Measurements from ENCODE around the gene SORBS1.

SORBS1 gene

GRCh38 chr10:95461611-95462010, 99.6 kb downstream of the SORBS1 start:
- Mint-ChIP-seq H3K27ac (no peak overlapping the region), H3K9me3 (no peaks in the 10 kb centered on the region), H3K4me1 (no peaks in the 10 kb centered on the region), H3K4me3 (no peak overlapping the region), H3K36me3 (no peaks in the 10 kb centered on the region), H3K27me3 (peaks cover 23% of the 10 kb centered on the region)
- no peak for ATAC-seq

- Mint-ChIP-seq H3K4me3 (no peak overlapping the region), H3K9me3 (no peaks in the 10 kb centered on the region), H3K4me1 (no peaks in the 10 kb centered on the region), H3K27ac (no peak overlapping the region), H3K36me3 (no peaks in the 10 kb centered on the region), H3K27me3 (peaks cover 39% of the 10 kb centered on the region)
- no peak for ATAC-seq
These were observed 101.6 kb downstream of the SORBS1 start for GRCh38 chr10:95459446-95460045.

DNA sequence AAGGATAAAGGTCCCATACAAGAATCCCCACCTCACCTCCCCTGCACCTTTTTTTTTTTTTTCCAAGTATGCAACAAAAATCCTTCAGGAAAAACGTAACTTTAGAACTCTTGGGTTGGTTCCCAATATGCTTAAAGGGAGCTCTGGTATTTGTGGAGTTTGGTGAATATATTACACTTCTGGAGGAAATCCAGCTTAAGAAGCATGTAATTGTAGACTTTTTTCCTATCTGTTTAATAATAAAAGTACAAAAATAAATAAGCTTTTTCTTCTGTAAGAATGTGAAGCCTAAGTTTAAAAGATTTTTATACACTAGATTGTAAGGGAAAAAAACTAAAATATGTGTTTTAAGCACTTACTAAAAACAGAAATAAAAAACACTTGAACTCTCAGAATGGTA, 102.3 kb downstream of the SORBS1 start:
- H3K9me3 Mint-ChIP-seq, result no peaks in the 10 kb centered on the region
- no peaks in the 10 kb centered on the region for H3K4me1 Mint-ChIP-seq
- H3K4me3 Mint-ChIP-seq, result no peak overlapping the region
- H3K27me3 Mint-ChIP-seq, result peaks cover 39% of the 10 kb centered on the region
- H3K36me3 Mint-ChIP-seq, result no peaks in the 10 kb centered on the region
- H3K27ac Mint-ChIP-seq, result no peak overlapping the region
- no peak for ATAC-seq

- H3K27ac Mint-ChIP-seq, result no peak overlapping the region
- no peaks in the 10 kb centered on the region for H3K9me3 Mint-ChIP-seq
- H3K27me3 Mint-ChIP-seq, result peaks cover 36% of the 10 kb centered on the region
- no peak for ATAC-seq
- no peak overlapping the region for H3K4me3 Mint-ChIP-seq
- H3K4me1 Mint-ChIP-seq, result no peaks in the 10 kb centered on the region
- H3K36me3 Mint-ChIP-seq, result no peaks in the 10 kb centered on the region
These were observed 103.2 kb downstream of the SORBS1 start for GRCh38 chr10:95458014-95458413.

DNA sequence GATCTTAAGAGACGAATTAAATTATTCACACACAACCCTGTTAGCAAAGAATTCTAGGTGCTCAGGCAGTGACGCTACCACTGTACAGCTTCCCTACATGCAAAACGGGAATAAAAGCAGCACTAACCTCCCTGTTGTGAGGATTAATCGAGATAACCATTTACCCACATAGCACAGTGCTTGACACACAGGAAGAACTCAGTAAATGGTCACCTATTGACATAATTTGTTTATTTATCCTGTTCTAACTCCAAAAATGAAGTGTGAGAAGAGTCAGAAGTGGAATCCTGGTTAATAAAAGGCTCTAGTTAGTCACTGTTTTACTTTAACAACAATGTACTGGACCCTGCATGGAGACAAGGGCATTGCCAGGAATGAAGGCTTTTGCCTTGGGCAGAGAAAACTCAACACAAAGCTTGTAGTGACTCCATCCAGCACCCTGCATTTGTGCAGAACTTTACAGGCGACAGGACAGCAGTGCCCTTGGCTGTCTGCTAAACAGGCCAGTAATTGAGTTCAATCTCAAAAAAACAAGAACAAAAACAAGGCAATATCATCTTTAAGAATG, 103.8 kb downstream of the SORBS1 start:
- peaks cover 30% of the 10 kb centered on the region for H3K27me3 Mint-ChIP-seq
- H3K27ac Mint-ChIP-seq, result no peak overlapping the region

DNA sequence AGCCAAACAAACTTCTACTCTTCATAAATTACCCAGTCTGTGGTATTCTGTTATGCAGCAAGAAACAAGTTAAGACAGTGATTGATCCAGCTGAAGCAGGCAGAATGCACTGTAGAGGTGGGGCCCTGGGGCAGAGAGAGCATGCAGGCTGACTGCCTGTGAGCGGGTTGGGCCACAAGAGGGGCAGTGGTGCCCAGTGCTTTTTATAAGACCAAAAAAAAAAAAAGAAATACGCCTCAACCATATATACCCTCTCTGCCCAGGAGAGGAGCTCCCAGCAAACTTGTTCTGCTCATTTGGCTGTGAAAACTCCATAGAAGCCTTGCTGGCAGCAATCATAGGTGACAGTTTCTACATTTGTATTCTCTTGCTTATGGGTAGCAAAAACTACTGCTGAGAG, 104.7 kb downstream of the SORBS1 start:
- Mint-ChIP-seq H3K9me3 (no peaks in the 10 kb centered on the region), H3K4me3 (no peak overlapping the region), H3K27ac (no peak overlapping the region), H3K27me3 (peaks cover 26% of the 10 kb centered on the region), H3K36me3 (no peaks in the 10 kb centered on the region), H3K4me1 (no peaks in the 10 kb centered on the region)
- ATAC-seq, result no peak

More for the DNA sequence above, 103.8 kb downstream of the SORBS1 start:
- Mint-ChIP-seq H3K4me1 (no peaks in the 10 kb centered on the region), H3K4me3 (no peak overlapping the region), H3K9me3 (no peaks in the 10 kb centered on the region), H3K36me3 (no peaks in the 10 kb centered on the region)
- no peak for ATAC-seq

DNA sequence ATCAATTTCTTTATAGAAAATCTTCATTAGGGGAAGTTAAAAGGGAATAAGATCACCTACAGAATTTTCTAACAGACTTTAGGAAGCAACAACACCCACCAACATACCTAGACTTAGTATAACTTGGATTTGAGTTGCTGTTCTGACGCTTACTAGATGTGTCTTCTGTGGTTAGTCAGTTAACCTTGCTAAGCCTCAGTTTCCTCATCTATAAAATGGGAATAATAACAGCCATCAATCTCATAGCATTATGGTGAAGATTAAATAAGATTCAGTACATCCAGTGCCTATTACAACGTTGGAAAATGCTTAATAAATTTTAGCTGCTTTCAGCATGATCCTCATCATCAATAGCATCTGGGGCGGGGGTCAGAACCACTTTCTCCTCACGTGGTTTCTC, 106.2 kb downstream of the SORBS1 start:
- no peaks in the 10 kb centered on the region for H3K36me3 Mint-ChIP-seq
- no peaks in the 10 kb centered on the region for H3K4me1 Mint-ChIP-seq
- peaks cover 26% of the 10 kb centered on the region for H3K27me3 Mint-ChIP-seq
- no peaks in the 10 kb centered on the region for H3K9me3 Mint-ChIP-seq
- H3K27ac Mint-ChIP-seq, result no peak overlapping the region
- no peak for ATAC-seq
- H3K4me3 Mint-ChIP-seq, result no peak overlapping the region

DNA sequence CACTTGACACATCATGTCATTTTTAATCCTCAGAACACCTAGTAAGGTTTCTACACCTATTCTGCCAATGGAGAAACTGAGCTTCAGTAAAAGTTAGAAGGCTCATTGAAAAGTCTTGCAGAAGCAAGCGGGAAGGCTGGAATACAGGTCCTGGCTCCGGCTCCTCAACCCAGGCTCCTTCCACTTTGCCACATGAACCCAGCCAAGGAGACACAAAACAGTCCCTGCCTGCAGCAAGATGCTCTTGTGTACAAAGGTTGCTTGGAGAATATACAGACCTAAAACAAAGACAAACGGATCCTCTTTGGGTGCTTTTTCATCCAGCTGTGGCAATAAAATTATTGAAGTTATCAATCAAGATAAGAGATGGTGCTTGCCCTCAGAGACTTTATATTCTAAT, 106.8 kb downstream of the SORBS1 start:
- ATAC-seq, result no peak
- H3K4me1 Mint-ChIP-seq, result no peaks in the 10 kb centered on the region
- H3K27me3 Mint-ChIP-seq, result peaks cover 28% of the 10 kb centered on the region
- no peak overlapping the region for H3K27ac Mint-ChIP-seq
- H3K9me3 Mint-ChIP-seq, result no peaks in the 10 kb centered on the region
- no peak overlapping the region for H3K4me3 Mint-ChIP-seq
- no peaks in the 10 kb centered on the region for H3K36me3 Mint-ChIP-seq

DNA sequence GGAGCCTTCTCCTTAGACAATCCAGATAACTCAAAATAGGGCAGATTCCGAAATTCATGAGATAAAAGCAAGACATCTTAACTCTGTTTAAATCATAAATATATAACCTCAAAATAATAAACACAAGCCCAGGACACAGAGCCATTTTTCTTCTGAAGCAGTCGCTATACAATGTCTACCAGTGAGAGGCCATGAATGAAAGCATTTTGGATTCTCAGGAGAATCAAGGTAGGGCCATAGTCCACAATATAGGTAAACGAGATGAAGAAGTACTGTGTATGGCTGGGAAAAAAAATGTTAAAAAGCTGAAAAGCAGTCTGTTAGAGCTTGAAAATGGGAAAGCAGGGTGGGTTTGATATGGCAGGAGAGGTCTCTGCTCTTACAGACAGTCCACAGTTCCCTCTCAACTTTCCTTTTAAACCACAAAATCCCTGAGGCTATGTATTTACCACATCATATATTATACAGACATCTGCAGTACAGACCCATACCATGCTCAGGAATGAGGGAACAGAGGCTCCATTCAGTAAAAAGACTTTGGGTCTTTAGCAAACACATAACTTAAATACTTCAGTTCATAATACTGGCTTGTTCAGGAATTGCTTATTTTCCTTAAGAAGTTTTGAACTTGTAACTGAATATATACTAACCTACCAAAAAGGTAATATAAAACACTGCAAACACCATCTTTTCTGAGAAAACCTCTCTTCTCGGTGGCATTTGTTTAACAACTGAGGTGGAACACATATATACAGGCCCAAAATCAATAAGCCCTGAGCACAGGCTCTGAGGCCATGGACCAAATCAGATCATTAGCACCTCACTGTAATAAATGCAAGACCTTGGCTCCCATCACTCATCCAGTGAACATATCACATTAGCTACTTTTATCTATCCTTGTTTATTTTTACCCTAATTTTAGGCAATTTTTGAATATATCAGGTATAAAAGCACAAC, 109.3 kb downstream of the SORBS1 start:
- Mint-ChIP-seq H3K36me3 (no peaks in the 10 kb centered on the region), H3K4me3 (no peak overlapping the region), H3K27ac (no peak overlapping the region), H3K9me3 (no peaks in the 10 kb centered on the region), H3K27me3 (peaks cover 44% of the 10 kb centered on the region), H3K4me1 (no peaks in the 10 kb centered on the region)
- no peak for ATAC-seq

DNA sequence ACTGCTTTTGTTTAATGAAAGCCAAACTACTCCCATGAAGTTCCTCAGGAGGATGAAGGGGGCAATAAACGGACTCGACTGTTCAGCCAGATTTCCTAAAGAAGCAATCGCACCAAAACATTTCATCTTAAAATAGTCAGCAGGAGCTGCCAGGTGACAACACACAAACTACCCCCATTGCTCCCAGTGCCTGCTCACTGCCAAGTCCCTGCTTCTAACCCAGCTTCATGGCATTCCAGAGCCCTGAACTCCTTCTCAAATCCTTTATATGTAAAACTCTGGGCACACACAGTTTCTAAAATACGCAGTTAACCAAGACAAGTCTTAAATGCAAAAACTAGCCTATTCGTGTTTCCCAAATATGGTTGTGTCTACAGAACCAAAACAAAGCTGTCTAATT, 110.0 kb downstream of the SORBS1 start:
- H3K27ac Mint-ChIP-seq, result no peak overlapping the region
- H3K9me3 Mint-ChIP-seq, result no peaks in the 10 kb centered on the region
- peaks cover 1% of the 10 kb centered on the region for H3K4me1 Mint-ChIP-seq
- H3K4me3 Mint-ChIP-seq, result no peak overlapping the region
- peaks cover 37% of the 10 kb centered on the region for H3K27me3 Mint-ChIP-seq
- ATAC-seq, result no peak
- H3K36me3 Mint-ChIP-seq, result no peaks in the 10 kb centered on the region

DNA sequence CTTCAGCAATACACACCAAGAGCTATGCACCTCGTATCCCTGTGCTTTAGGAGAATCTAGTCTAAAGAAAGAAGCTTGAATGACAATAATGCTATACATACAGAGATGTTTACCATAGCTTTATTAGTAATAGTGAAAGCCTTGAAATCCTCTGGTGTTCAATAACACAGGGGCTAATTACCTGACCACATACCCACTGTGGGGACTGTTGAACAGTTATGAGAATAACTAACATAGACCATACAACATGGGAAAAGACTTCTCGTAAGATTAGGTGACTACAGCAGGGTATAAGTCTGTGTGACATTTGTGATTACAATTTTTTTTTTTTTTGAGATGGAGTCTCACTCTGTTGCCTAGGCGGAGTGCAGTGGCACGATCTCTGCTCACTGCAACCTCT, 111.0 kb downstream of the SORBS1 start:
- no peak overlapping the region for H3K4me3 Mint-ChIP-seq
- H3K27me3 Mint-ChIP-seq, result peaks cover 28% of the 10 kb centered on the region
- H3K36me3 Mint-ChIP-seq, result no peaks in the 10 kb centered on the region
- no peak overlapping the region for H3K27ac Mint-ChIP-seq
- H3K4me1 Mint-ChIP-seq, result peaks cover 4% of the 10 kb centered on the region
- no peaks in the 10 kb centered on the region for H3K9me3 Mint-ChIP-seq
- ATAC-seq, result no peak

DNA sequence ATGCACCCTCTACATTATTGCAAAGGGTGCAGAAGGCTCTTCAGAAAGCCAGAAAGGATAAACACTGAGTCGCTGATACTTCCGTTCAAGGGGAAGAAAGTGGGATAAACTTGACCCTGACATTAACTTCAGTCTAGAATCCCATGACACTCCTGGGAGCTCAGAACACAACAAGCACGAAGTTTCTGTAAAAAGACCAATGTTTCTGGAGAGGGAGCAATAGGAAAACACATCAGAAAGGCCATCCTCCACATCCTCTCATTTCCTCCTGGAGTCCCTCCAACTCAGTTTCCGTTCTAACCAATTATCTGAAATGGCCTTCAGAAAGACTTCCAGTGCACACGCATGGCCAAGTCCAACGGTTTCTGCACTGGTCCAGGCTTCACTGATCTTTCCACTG, 113.5 kb downstream of the SORBS1 start:
- Mint-ChIP-seq H3K4me3 (no peak overlapping the region), H3K27me3 (peaks cover 26% of the 10 kb centered on the region), H3K4me1 (peaks cover 4% of the 10 kb centered on the region), H3K27ac (no peak overlapping the region), H3K9me3 (no peaks in the 10 kb centered on the region), H3K36me3 (no peaks in the 10 kb centered on the region)
- ATAC-seq, result no peak

DNA sequence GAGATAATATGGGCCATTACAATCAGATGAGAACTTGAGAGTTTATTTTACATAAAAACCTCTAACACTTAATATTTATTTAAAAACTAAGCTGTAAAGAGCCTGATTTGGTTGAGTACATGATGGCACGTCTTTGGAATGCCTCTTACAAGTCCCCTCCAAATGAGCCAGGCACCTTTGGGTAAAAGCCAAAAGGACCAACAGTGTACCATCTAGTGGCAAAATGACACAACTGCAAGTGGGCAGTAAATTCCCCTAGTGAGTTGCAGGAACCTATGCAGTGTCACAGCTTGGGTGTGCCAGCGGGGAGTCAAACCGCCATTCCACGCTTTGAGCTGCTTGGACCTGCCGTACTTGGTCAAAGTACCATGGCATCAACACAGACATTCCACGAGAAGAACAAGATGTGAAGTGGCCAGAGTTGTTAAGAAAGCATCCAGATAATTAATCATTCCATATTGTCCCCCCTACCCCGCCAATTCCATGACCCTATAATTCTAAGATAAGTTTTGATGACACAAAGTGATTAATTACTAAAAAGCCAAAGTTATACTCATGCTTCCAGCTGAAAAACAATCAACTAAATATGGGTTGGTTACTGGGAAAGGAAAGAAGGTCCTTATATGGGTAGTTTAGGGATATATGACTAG, 115.2 kb downstream of the SORBS1 start:
- Mint-ChIP-seq H3K27me3 (peaks cover 26% of the 10 kb centered on the region), H3K4me1 (peaks cover 8% of the 10 kb centered on the region), H3K27ac (no peak overlapping the region), H3K9me3 (no peaks in the 10 kb centered on the region), H3K36me3 (no peaks in the 10 kb centered on the region), H3K4me3 (no peak overlapping the region)
- peak; percentile 41 for ATAC-seq

- Mint-ChIP-seq H3K27me3 (peaks cover 26% of the 10 kb centered on the region), H3K36me3 (no peaks in the 10 kb centered on the region), H3K4me3 (no peak overlapping the region), H3K4me1 (peaks cover 12% of the 10 kb centered on the region), H3K9me3 (no peaks in the 10 kb centered on the region), H3K27ac (no peak overlapping the region)
- ATAC-seq, result no peak
These were observed 115.8 kb downstream of the SORBS1 start for GRCh38 chr10:95445223-95445836.

DNA sequence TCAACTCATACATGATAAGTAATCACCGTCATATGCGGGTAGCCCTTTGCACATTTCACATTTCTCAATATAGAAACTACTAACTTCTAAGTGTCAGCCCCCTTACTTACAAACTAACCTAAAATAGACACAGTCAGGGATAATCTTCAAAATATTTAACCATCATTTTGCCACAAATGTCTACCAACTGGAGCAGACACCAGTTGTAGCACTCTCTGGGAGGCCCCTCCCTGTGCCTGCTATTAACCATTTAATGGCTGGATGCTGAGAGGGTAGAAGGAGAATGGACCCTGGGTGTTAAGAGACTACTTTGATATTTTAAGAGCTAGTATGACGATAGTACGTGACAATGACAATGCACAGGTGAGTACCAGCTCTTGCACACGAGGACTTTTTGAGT, 116.4 kb downstream of the SORBS1 start:
- Mint-ChIP-seq H3K27me3 (peaks cover 26% of the 10 kb centered on the region), H3K9me3 (no peaks in the 10 kb centered on the region), H3K27ac (no peak overlapping the region), H3K4me1 (peaks cover 12% of the 10 kb centered on the region), H3K4me3 (no peak overlapping the region), H3K36me3 (no peaks in the 10 kb centered on the region)
- no peak for ATAC-seq

All from stimulated activated memory B cell treated with anti-CD40 and anti-IgM and Interleukin-4, amounts not matched to agents 10 μg/mL and 1 μg/mL and 100 μg/mL, for 72 hours (primary cell).